Activated CD4-positive, alpha-beta memory T cell treated with anti-CD3 and anti-CD28 coated beads, Interleukin-2, amount 10 ng/mL, durations not matched to agents 7 days and 5 days (primary cell): ENCODE results near the gene TRERF1. TPM values are rescaled to one million over a fixed set of nuclear protein-coding genes. Genes with fewer than 3 reads are reported as not detected.
A peak's percentile ranks its signal among the peaks of the same experiment; 100 is the strongest.

Source experiments
- CTCF ChIA-PET: fragments of 350-600 bp; sonication (Branson Sonifier 250); formaldehyde crosslinking; loops from one replicate; lab custom pipeline; 2021; ENCODE audit warnings: antibody characterized with exemption, inconsistent platforms; lab: Charles Lee
- POLR2A ChIA-PET: fragments of 350-600 bp; sonication (Branson Sonifier 250); formaldehyde crosslinking; loops from one replicate; lab custom pipeline; 2021; ENCODE audit warnings: antibody characterized with exemption; lab: Charles Lee
- DNase-seq: peaks from one replicate; pipeline ENCODE4 v3.0.0-alpha.2; 2020
- H3K27ac Mint-ChIP-seq: one replicate; pipeline ENCODE4 v1.8.0; 2021; ENCODE audit warnings: mild to moderate bottlenecking, mixed read lengths
- H3K27me3 Mint-ChIP-seq: one replicate; pipeline ENCODE4 v1.8.0; 2021; ENCODE audit warnings: mixed read lengths
- H3K36me3 Mint-ChIP-seq: one replicate; pipeline ENCODE4 v1.8.0; 2021; ENCODE audit warnings: low read depth, mixed read lengths
- H3K4me1 Mint-ChIP-seq: one replicate; pipeline ENCODE4 v1.8.0; 2021; ENCODE audit warnings: mixed read lengths
- H3K4me3 Mint-ChIP-seq: one replicate; pipeline ENCODE4 v1.8.0; 2021; ENCODE audit warnings: mild to moderate bottlenecking, mixed read lengths
- H3K9me3 Mint-ChIP-seq: one replicate; pipeline ENCODE4 v1.8.0; 2021; ENCODE audit warnings: mixed read lengths
- total RNA-seq, 2 experiments: library from RNA; stranded (reverse); gene quantifications; one replicate each; pipeline ENCODE4 v1.2.3, GENCODE V29; 2021

The TRERF1 gene
- total RNA-seq, 2 experiments from 2014 or later = 17.4 to 18.2 TPM

- H3K27me3 Mint-ChIP-seq = no peaks in the 10 kb centered on the region
- no peak overlapping the region for H3K4me3 Mint-ChIP-seq
- POLR2A ChIA-PET = interaction anchor here (0.9 to 1.3 kb wide), 3 partner anchors 10 to 278 kb away, joined by 3 to 5 read pairs (median 3); no protein-coding TSS in a partner anchor
- DNase-seq = no peak
- peaks cover 12% of the 10 kb centered on the region for H3K4me1 Mint-ChIP-seq
- peaks cover 16% of the 10 kb centered on the region for H3K36me3 Mint-ChIP-seq
- peak overlapping the region; percentile 8 for H3K27ac Mint-ChIP-seq
- CTCF ChIA-PET = interaction anchor here (2.3 kb wide), 1 partner anchor 277 kb away, joined by 12 read pairs; no protein-coding TSS in a partner anchor
- no peaks in the 10 kb centered on the region for H3K9me3 Mint-ChIP-seq
These were observed 181.7 kb downstream of the TRERF1 start for GRCh38 chr6:42269974-42270510.

- CTCF ChIA-PET = interaction anchor here (2.3 kb wide), 1 partner anchor 278 kb away, joined by 12 read pairs; no protein-coding TSS in a partner anchor
- Mint-ChIP-seq H3K9me3 (no peaks in the 10 kb centered on the region), H3K27me3 (no peaks in the 10 kb centered on the region), H3K27ac (peak overlapping the region; percentile 8), H3K4me1 (peaks cover 12% of the 10 kb centered on the region), H3K4me3 (no peak overlapping the region), H3K36me3 (peaks cover 16% of the 10 kb centered on the region)
- POLR2A ChIA-PET = interaction anchor here (0.9 to 1.3 kb wide), 3 partner anchors 10 to 279 kb away, joined by 3 to 5 read pairs (median 3); no protein-coding TSS in a partner anchor
- DNase-seq = peak; percentile 33
These were observed 182.2 kb downstream of the TRERF1 start for GRCh38 chr6:42269553-42269952.

- Mint-ChIP-seq H3K27me3 (no peaks in the 10 kb centered on the region), H3K4me3 (no peak overlapping the region), H3K27ac (no peak overlapping the region), H3K36me3 (peaks cover 16% of the 10 kb centered on the region), H3K9me3 (no peaks in the 10 kb centered on the region), H3K4me1 (peaks cover 12% of the 10 kb centered on the region)
- ChIA-PET CTCF (interaction anchor here (2.3 kb wide), 1 partner anchor 279 kb away, joined by 12 read pairs; no protein-coding TSS in a partner anchor), POLR2A (interaction anchor here (1.1 to 1.3 kb wide), 2 partner anchors 11 to 13 kb away, joined by 3 to 5 read pairs; no protein-coding TSS in a partner anchor)
- no peak for DNase-seq
These were observed 182.9 kb downstream of the TRERF1 start for GRCh38 chr6:42268835-42269204.

- DNase-seq = no peak
- Mint-ChIP-seq H3K27ac (no peak overlapping the region), H3K4me3 (no peak overlapping the region), H3K36me3 (peaks cover 21% of the 10 kb centered on the region), H3K27me3 (no peaks in the 10 kb centered on the region), H3K4me1 (peaks cover 12% of the 10 kb centered on the region), H3K9me3 (no peaks in the 10 kb centered on the region)
- ChIA-PET CTCF (interaction anchor here (0.7 to 2.3 kb wide), 2 partner anchors 9 to 279 kb away, joined by 3 to 12 read pairs; no protein-coding TSS in a partner anchor), POLR2A (interaction anchor here (0.6 kb wide), 1 partner anchor 173 kb away, joined by 3 read pairs; no protein-coding TSS in a partner anchor)
These were observed 183.5 kb downstream of the TRERF1 start for GRCh38 chr6:42268016-42268834.

- H3K27me3 Mint-ChIP-seq = no peaks in the 10 kb centered on the region
- H3K4me1 Mint-ChIP-seq = peaks cover 14% of the 10 kb centered on the region
- H3K27ac Mint-ChIP-seq = no peak overlapping the region
These were observed 185.2 kb downstream of the TRERF1 start for GRCh38 chr6:42266538-42266937.

GRCh38 chr6:42264852-42265390 lies 186.8 kb downstream of the TRERF1 start:
- ChIA-PET CTCF (interaction anchor here (2.4 to 7.3 kb wide), 2 partner anchors 267 to 282 kb away, joined by 7 to 78 read pairs; no protein-coding TSS in a partner anchor), POLR2A (interaction anchor here (1.2 kb wide), 1 partner anchor 17 kb away, joined by 3 read pairs; no protein-coding TSS in a partner anchor)
- Mint-ChIP-seq H3K4me3 (no peak overlapping the region), H3K36me3 (peaks cover 24% of the 10 kb centered on the region), H3K9me3 (no peaks in the 10 kb centered on the region), H3K27me3 (no peaks in the 10 kb centered on the region), H3K4me1 (peaks cover 12% of the 10 kb centered on the region), H3K27ac (no peak overlapping the region)
- no peak for DNase-seq

More at GRCh38 chr6:42266538-42266937, 185.2 kb downstream of the TRERF1 start:
- DNase-seq = no peak
- Mint-ChIP-seq H3K9me3 (no peaks in the 10 kb centered on the region), H3K4me3 (no peak overlapping the region), H3K36me3 (peaks cover 24% of the 10 kb centered on the region)
- POLR2A ChIA-PET = no interaction called here
- CTCF ChIA-PET = no interaction called here

- CTCF ChIA-PET = interaction anchor here (1.2 to 7.3 kb wide), 3 partner anchors 126 to 282 kb away, joined by 3 to 78 read pairs (median 7); no protein-coding TSS in a partner anchor
- Mint-ChIP-seq H3K4me3 (no peak overlapping the region), H3K27me3 (no peaks in the 10 kb centered on the region), H3K9me3 (no peaks in the 10 kb centered on the region), H3K36me3 (peaks cover 19% of the 10 kb centered on the region), H3K4me1 (peaks cover 6% of the 10 kb centered on the region), H3K27ac (no peak overlapping the region)
- DNase-seq = no peak
- POLR2A ChIA-PET = interaction anchor here (0.7 to 1.2 kb wide), 2 partner anchors 17 to 187 kb away, joined by 3 read pairs; partner anchors contain the start of gene TRERF1
These were observed 187.4 kb downstream of the TRERF1 start for GRCh38 chr6:42264162-42264851.

- H3K4me1 Mint-ChIP-seq = peaks cover 5% of the 10 kb centered on the region
- H3K27ac Mint-ChIP-seq = no peak overlapping the region
- H3K36me3 Mint-ChIP-seq = peaks cover 12% of the 10 kb centered on the region
- ChIA-PET CTCF (interaction anchor here (0.6 to 7.3 kb wide), 5 partner anchors 127 to 593 kb away, joined by 3 to 78 read pairs (median 3); no protein-coding TSS in a partner anchor), POLR2A (interaction anchor here (0.7 kb wide), 1 partner anchor 188 kb away, joined by 3 read pairs; the partner anchor contains the start of gene TRERF1)
- H3K27me3 Mint-ChIP-seq = no peaks in the 10 kb centered on the region
- H3K4me3 Mint-ChIP-seq = no peak overlapping the region
- H3K9me3 Mint-ChIP-seq = no peaks in the 10 kb centered on the region
- no peak for DNase-seq
These were observed 188.5 kb downstream of the TRERF1 start for GRCh38 chr6:42263165-42263728.

- ChIA-PET POLR2A (interaction anchor here (1.2 to 1.6 kb wide), 2 partner anchors 79 to 287 kb away, joined by 3 to 8 read pairs; no protein-coding TSS in a partner anchor), CTCF (interaction anchor here (0.8 to 7.3 kb wide), 10 partner anchors 13 to 303 kb away, joined by 3 to 78 read pairs (median 4); partner anchors contain the start of gene UBR2)
- H3K4me3 Mint-ChIP-seq = no peak overlapping the region
- H3K36me3 Mint-ChIP-seq = peaks cover 20% of the 10 kb centered on the region
- H3K27me3 Mint-ChIP-seq = no peaks in the 10 kb centered on the region
- no peak overlapping the region for H3K27ac Mint-ChIP-seq
- DNase-seq = peak; percentile 33
- H3K4me1 Mint-ChIP-seq = peaks cover 5% of the 10 kb centered on the region
- no peaks in the 10 kb centered on the region for H3K9me3 Mint-ChIP-seq
These were observed 190.8 kb downstream of the TRERF1 start for GRCh38 chr6:42260972-42261371.

- Mint-ChIP-seq H3K36me3 (peaks cover 24% of the 10 kb centered on the region), H3K27ac (no peak overlapping the region), H3K4me1 (peaks cover 5% of the 10 kb centered on the region), H3K4me3 (no peak overlapping the region), H3K9me3 (no peaks in the 10 kb centered on the region), H3K27me3 (no peaks in the 10 kb centered on the region)
- no peak for DNase-seq
- ChIA-PET CTCF (interaction anchor here (0.6 to 7.3 kb wide), 9 partner anchors 8 to 304 kb away, joined by 3 to 78 read pairs (median 4); partner anchors contain the start of gene UBR2), POLR2A (interaction anchor here (1.2 to 1.6 kb wide), 2 partner anchors 80 to 287 kb away, joined by 3 to 8 read pairs; no protein-coding TSS in a partner anchor)
These were observed 191.3 kb downstream of the TRERF1 start for GRCh38 chr6:42260396-42260888.

GRCh38 chr6:42259841-42260395 lies 191.8 kb downstream of the TRERF1 start:
- POLR2A ChIA-PET = interaction anchor here (1.2 to 1.6 kb wide), 2 partner anchors 80 to 288 kb away, joined by 3 to 8 read pairs; no protein-coding TSS in a partner anchor
- peaks cover 5% of the 10 kb centered on the region for H3K4me1 Mint-ChIP-seq
- no peak overlapping the region for H3K4me3 Mint-ChIP-seq
- CTCF ChIA-PET = interaction anchor here (0.6 to 7.3 kb wide), 7 partner anchors 8 to 304 kb away, joined by 3 to 78 read pairs (median 5); partner anchors contain the start of gene UBR2
- DNase-seq = no peak
- H3K27ac Mint-ChIP-seq = no peak overlapping the region
- no peaks in the 10 kb centered on the region for H3K27me3 Mint-ChIP-seq
- H3K36me3 Mint-ChIP-seq = peaks cover 24% of the 10 kb centered on the region
- no peaks in the 10 kb centered on the region for H3K9me3 Mint-ChIP-seq
